GM12878 (cell line): ENCODE results near the gene MYO18B. TPM values are rescaled to one million over a fixed set of nuclear protein-coding genes. Genes with fewer than 3 reads are reported as not detected.

Source experiments
- ATAC-seq: fragments of 200-7000 bp; cut with Tn5 transposase; 3 replicates; pipeline ENCODE4 v1.9.1; 2020; ENCODE audit warnings: mild to moderate bottlenecking, moderate library complexity
- BruUV-seq: library from RNA; stranded (reverse); fragments of 400-500 nt; replicated peaks from 2 replicates; lab custom pipeline; 2021; lab: Mats Ljungman, UMichigan
- CTCF ChIA-PET: fragments of 300-600 bp; sonication (Branson Sonifier 250); formaldehyde crosslinking; extraction: SDS; loops from one replicate; lab custom pipeline; 2021; ENCODE audit warnings: inconsistent platforms; lab: Yijun Ruan, JAX
- POLR2A ChIA-PET: fragments of 350-600 bp; formaldehyde crosslinking; extraction: SDS; loops from one replicate; lab custom pipeline; 2021; ENCODE audit warnings: inconsistent platforms; lab: Charles Lee
- RAD21 ChIA-PET: fragments of 300-600 bp; sonication (Branson Sonifier 250); formaldehyde crosslinking; loops from one replicate; lab custom pipeline; 2023; ENCODE audit warnings: antibody characterized with exemption; ENCODE audit not compliant: unreplicated experiment; lab: Charles Lee
- SMC1A ChIA-PET: fragments of 300-600 bp; sonication (Branson Sonifier 250); formaldehyde crosslinking; loops from one replicate; lab custom pipeline; 2023; ENCODE audit not compliant: unreplicated experiment, uncharacterized antibody; lab: Charles Lee
- DNase-seq: peaks from one replicate; pipeline ENCODE4 v3.0.0-alpha.2; 2011; ENCODE audit warnings: low read depth, low spot score
- FAIRE-seq: peaks from 3 replicates; lab custom pipeline; 2011; peaks lifted over from hg19 to GRCh38; lab: Jason Lieb, UNC
- H2AFZ ChIP-seq: 2 replicates; pipeline ENCODE4 v1.6.0; 2011; ENCODE audit warnings: low read depth, low read length, control low read depth; ENCODE audit not compliant: control insufficient read depth
- H3K27ac ChIP-seq: 2 replicates; pipeline ENCODE4 v1.5.1; 2011; ENCODE audit warnings: control low read depth; ENCODE audit not compliant: control insufficient read depth, insufficient read depth
- H3K27me3 ChIP-seq, 2 experiments: replicated peaks in 1 of 2; 2 replicates each; pipeline versions ENCODE4 v1.6.0 to v1.6.1; 2011; ENCODE audit warnings: low read length in 1 of 2; ENCODE audit not compliant: control insufficient read depth in 2 of 2, insufficient read depth in 2 of 2
- H3K36me3 ChIP-seq, 2 experiments: 2 replicates each; pipeline ENCODE4 v1.5.1; 2011; ENCODE audit warnings: low read length in 1 of 2; ENCODE audit not compliant: control insufficient read depth in 2 of 2, insufficient read depth in 2 of 2
- H3K4me1 ChIP-seq: 2 replicates; pipeline ENCODE4 v1.6.1; 2011; ENCODE audit warnings: mild to moderate bottlenecking, low read length, moderate library complexity, mixed read lengths; ENCODE audit not compliant: control insufficient read depth, insufficient read depth
- H3K4me2 ChIP-seq: 2 replicates; pipeline ENCODE4 v1.6.0; 2011; ENCODE audit warnings: control low read depth; ENCODE audit not compliant: control insufficient read depth, insufficient read depth
- H3K4me3 ChIP-seq: fragments of 200-600 bp; sonication (generic); 2 replicates; pipeline ENCODE4 v1.5.1; 2016
- H3K79me2 ChIP-seq: 2 replicates; pipeline ENCODE4 v1.6.0; 2011; ENCODE audit warnings: low read length; ENCODE audit not compliant: control insufficient read depth, insufficient read depth
- H3K9ac ChIP-seq: 2 replicates; pipeline ENCODE4 v1.8.0; 2011; ENCODE audit warnings: low read length, control low read depth, mixed read lengths; ENCODE audit not compliant: control insufficient read depth, insufficient read depth
- H3K9me3 ChIP-seq: replicated peaks from 3 replicates; pipeline ENCODE4 v1.5.1; 2011; ENCODE audit warnings: mild to moderate bottlenecking, low read length; ENCODE audit not compliant: control insufficient read depth, insufficient read depth
- H4K20me1 ChIP-seq: 2 replicates; pipeline ENCODE4 v1.6.0; 2011; ENCODE audit not compliant: control insufficient read depth, insufficient read depth
- ATF7 ChIP-seq: fragments of 450-650 bp; IDR thresholded peaks from 2 replicates; pipeline ENCODE4 v1.6.1; 2016; ENCODE audit warnings: low read depth, mild to moderate bottlenecking
- BACH1 ChIP-seq: fragments of 450-650 bp; IDR thresholded peaks from 2 replicates; pipeline ENCODE4 v1.6.1; 2017; ENCODE audit warnings: mild to moderate bottlenecking, borderline replicate concordance
- BCLAF1 ChIP-seq: fragments of 450-650 bp; IDR thresholded peaks from 2 replicates; pipeline ENCODE4 v1.6.1; 2017; ENCODE audit warnings: antibody characterized with exemption, mild to moderate bottlenecking, moderate library complexity
- EZH2 ChIP-seq: IDR thresholded peaks from 2 replicates; pipeline ENCODE4 v1.6.1; 2012; ENCODE audit warnings: low read depth, mild to moderate bottlenecking, control low read depth, inconsistent platforms, low read length, borderline replicate concordance; ENCODE audit not compliant: control insufficient read depth
- GABPA ChIP-seq: IDR thresholded peaks from 2 replicates; pipeline ENCODE4 v1.6.1; 2014; ENCODE audit warnings: antibody characterized with exemption, low read depth, mild to moderate bottlenecking, inconsistent platforms
- JUND ChIP-seq: IDR thresholded peaks from 2 replicates; pipeline ENCODE4 v1.6.1; 2012; ENCODE audit warnings: low read depth, mild to moderate bottlenecking, low read length, improper control_type of control experiment, moderate library complexity
- KLF5 ChIP-seq: fragments of 450-650 bp; IDR thresholded peaks from 2 replicates; pipeline ENCODE4 v1.6.1; 2014; ENCODE audit warnings: mild to moderate bottlenecking; ENCODE audit not compliant: partially characterized antibody
- NFXL1 ChIP-seq: fragments of 450-650 bp; IDR thresholded peaks from 2 replicates; pipeline ENCODE4 v1.6.1; 2017; ENCODE audit warnings: antibody characterized with exemption, mild to moderate bottlenecking, borderline replicate concordance
- NFYB ChIP-seq: IDR thresholded peaks from 2 replicates; pipeline ENCODE4 v1.6.1; 2011; ENCODE audit warnings: low read depth, mild to moderate bottlenecking, low read length, improper control_type of control experiment, moderate library complexity; ENCODE audit not compliant: insufficient read depth
- PAX5 ChIP-seq: IDR thresholded peaks from 2 replicates; pipeline ENCODE4 v1.6.1; 2011; ENCODE audit warnings: low read depth, low read length, borderline replicate concordance
- PKNOX1 ChIP-seq: fragments of 450-650 bp; IDR thresholded peaks from 2 replicates; pipeline ENCODE4 v1.6.1; 2016; ENCODE audit warnings: mild to moderate bottlenecking
- REST ChIP-seq: IDR thresholded peaks from 2 replicates; pipeline ENCODE4 v1.6.1; 2012; ENCODE audit warnings: mild to moderate bottlenecking, low read depth, low read length
- ZBTB40 ChIP-seq: fragments of 450-650 bp; IDR thresholded peaks from 2 replicates; pipeline ENCODE4 v1.6.1; 2016; ENCODE audit warnings: mild to moderate bottlenecking, moderate library complexity, borderline replicate concordance
- WGBS: methylation state at CpG from one replicate; pipeline ENCODE4 v1.1.6; 2016; ENCODE audit warnings: low lambda C conversion rate; ENCODE audit not compliant: insufficient replicate concordance, insufficient coverage; ENCODE audit errors: missing lambda C conversion rate; 5-methylcytosine and 5-hydroxymethylcytosine counted together
- in situ Hi-C: fragments of 300-500 bp; cut with MboI; formaldehyde crosslinking; loops from 9 replicates; pipeline ENCODE4 v1.14.3; 2018; ENCODE audit warnings: mixed read lengths
- intact Hi-C: fragments of 100-400 bp; cut with micrococcal nuclease; formaldehyde crosslinking; loops from one replicate; pipeline ENCODE4 v1.14.2; 2022; ENCODE audit not compliant: unreplicated experiment
- polyA plus RNA-seq, 11 experiments: library from polyadenylated mRNA; depleted of rRNA in 4 of 11; unstranded in 6 of 11; stranded (reverse) in 5 of 11; fragments of >200 nt; fragmentation: Nextera tagmentation in 4 of 11; fragmentation: Illumina TruSeq in 1 of 11; extraction: Ambion mirVana in 4 of 11; extraction: Trizol in 1 of 11; gene quantifications; 1 replicate in 1 of 11; 2 replicates in 10 of 11; pipeline versions ENCODE4 v1.2.1 to v1.2.3, GENCODE V29; 2011 to 2016; ENCODE audit warnings: inconsistent platforms in 2 of 11, missing spikeins in 2 of 11, low read depth in 1 of 11
- total RNA-seq, 4 experiments: library from RNA; depleted of rRNA in 3 of 4; stranded (reverse); fragments of >200 nt in 3 of 4; fragmentation: Illumina TruSeq in 1 of 4; extraction: Trizol in 1 of 4; gene quantifications; 2 replicates each; pipeline versions ENCODE4 v1.2.1 to v1.2.3, GENCODE V29; 2013 to 2021

The MYO18B gene
- total and polyA plus RNA-seq, 10 of the 15 experiments (the other 5 are each of a cell fraction or from before 2014, with no cell fraction given), result 0.05 to 2.1 (median 0.51) TPM; not detected in 1

- FAIRE-seq, result no peak
- TF ChIP-seq ZBTB40 (no peak), ATF7 (no peak), KLF5 (no peak), PAX5 (no peak), EZH2 (no peak), GABPA (no peak), JUND (no peak), REST (no peak), NFYB (no peak), PKNOX1 (no peak), NFXL1 (no peak), BCLAF1 (no peak), BACH1 (no peak)
Observed at GRCh38 chr22:26025626-26026025, 283.6 kb downstream of the MYO18B start.

More at GRCh38 chr22:26025626-26026025, 283.6 kb downstream of the MYO18B start:
- Histone ChIP-seq H4K20me1 (no peaks in the 10 kb centered on the region), H3K9ac (no peak overlapping the region), H3K36me3 (no peaks in the 10 kb centered on the region), H3K79me2 (no peaks in the 10 kb centered on the region), H3K27me3 (no peaks in the 10 kb centered on the region), H3K27ac (no peak overlapping the region), H3K9me3 (no peaks in the 10 kb centered on the region), H3K4me3 (no peak overlapping the region), H2AFZ (no peak overlapping the region), H3K4me2 (no peak overlapping the region), H3K4me1 (no peaks in the 10 kb centered on the region)
- ATAC-seq (no peak), DNase-seq (no peak)
- ChIA-PET CTCF (no interaction called here), SMC1A (no interaction called here), POLR2A (no interaction called here), RAD21 (no interaction called here)
- BruUV-seq, result no TSS peak
- intact Hi-C loops, result no loop called here
- in situ Hi-C loops, result no loop called here
- 16% methylated on average over 6 of the region's 6 CpGs for WGBS
